Body of pancreas (tissue), 4 donors: ENCODE measurements around the gene RTL1.

Experiments
- CTCF ChIP-seq, 7 experiments: fragments of 450-650 bp in 4 of 7; fragments of 200-600 bp in 3 of 7; sonication (generic) in 3 of 7; IDR thresholded peaks; one replicate each; pipeline ENCODE4 v1.5.1; 2016 to 2019; ENCODE audit warnings: antibody characterized with exemption in 7 of 7
- POLR2A ChIP-seq, 3 donors: fragments of 450-650 bp; IDR thresholded peaks; one replicate each; pipeline ENCODE4 v1.6.1; 2016; ENCODE audit warnings: antibody characterized with exemption in 3 of 3, mild to moderate bottlenecking in 2 of 3

GRCh38 chr14:100883789-100884101, 19.8 kb downstream of the RTL1 start:
- TF ChIP-seq CTCF (IDR thresholded peaks at IDR 0.05) (no peak), POLR2A (IDR thresholded peaks at IDR 0.05) (no peak)
